Measurements from ENCODE around the gene FRMD4A. TPM values are rescaled to one million over a fixed set of nuclear protein-coding genes. Genes with fewer than 3 reads are reported as not detected.

The FRMD4A gene
- total and polyA plus RNA-seq, 5 experiments from 2014 or later = 0.02 to 0.80 (median 0.31) TPM; not detected in 2

GRCh38 chr10:14025283-14026189, 305.2 kb downstream of the FRMD4A start:
- DNase-seq (no peak), ATAC-seq (no peak)
- H3K4me3 Mint-ChIP-seq = no peak overlapping the region
- H3K27ac Mint-ChIP-seq = no peak overlapping the region
- peaks cover 11 to 29% (median 20%) of the 10 kb centered on the region in 4 donors for H3K4me1 Mint-ChIP-seq
- H3K9me3 Mint-ChIP-seq = no peaks in the 10 kb centered on the region
- POLR2A ChIA-PET = no interaction called here
- H3K27me3 Mint-ChIP-seq = peaks cover 0 to 16% (median 11%) of the 10 kb centered on the region in 5 donors
- H3K36me3 Mint-ChIP-seq = no peaks in the 10 kb centered on the region

DNA sequence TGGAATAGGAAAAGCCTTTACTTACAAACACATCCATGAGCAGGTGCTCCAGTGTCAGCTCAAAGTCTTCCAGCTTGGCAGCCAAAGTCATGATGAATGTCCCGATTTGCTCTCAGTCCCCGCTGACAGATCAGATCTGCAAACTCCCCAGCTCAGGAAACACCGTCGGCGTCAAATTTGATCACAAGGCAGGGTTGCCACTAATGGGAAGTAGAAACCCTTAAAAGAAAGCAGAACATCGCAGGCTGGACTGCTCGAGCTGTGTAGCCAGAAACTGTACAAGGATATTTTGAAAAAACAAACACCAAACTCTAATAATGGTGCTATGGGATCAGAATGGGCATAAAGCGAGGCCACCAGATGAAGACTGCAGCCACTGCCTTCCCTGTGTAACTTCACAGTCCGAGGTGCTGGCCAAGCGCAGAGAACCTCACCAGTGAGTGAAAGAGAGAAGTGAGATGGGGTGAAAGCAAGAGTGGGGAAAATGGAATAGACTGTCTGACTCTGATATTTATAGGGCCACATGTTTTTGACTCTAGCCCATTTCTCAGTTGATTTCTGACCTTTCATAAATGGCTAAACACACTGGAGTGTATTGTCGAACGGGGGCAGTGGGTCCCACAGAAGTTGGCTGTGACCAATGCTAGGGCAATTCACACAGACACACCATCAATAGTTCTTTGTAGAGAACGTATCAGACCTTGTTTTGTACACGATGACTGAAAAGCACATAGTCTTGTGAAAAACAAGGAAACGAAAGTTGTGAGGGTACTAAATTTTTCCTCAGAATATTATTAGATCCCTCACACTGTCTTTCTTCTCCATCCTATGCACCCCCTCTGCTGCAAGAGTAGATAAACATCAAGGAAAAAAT, 306.2 kb downstream of the FRMD4A start:
- no peaks in the 10 kb centered on the region for H3K36me3 Mint-ChIP-seq
- ATAC-seq = no peak
- H3K27ac Mint-ChIP-seq = no peak overlapping the region
- POLR2A ChIA-PET = no interaction called here
- no peak overlapping the region for H3K4me3 Mint-ChIP-seq
- H3K27me3 Mint-ChIP-seq = peaks cover 0 to 16% (median 11%) of the 10 kb centered on the region in 5 donors
- H3K9me3 Mint-ChIP-seq = peaks cover 0 to 6% (median 0%) of the 10 kb centered on the region in 9 donors
- peaks cover 11 to 29% (median 20%) of the 10 kb centered on the region in 4 donors for H3K4me1 Mint-ChIP-seq
- no peak for DNase-seq

DNA sequence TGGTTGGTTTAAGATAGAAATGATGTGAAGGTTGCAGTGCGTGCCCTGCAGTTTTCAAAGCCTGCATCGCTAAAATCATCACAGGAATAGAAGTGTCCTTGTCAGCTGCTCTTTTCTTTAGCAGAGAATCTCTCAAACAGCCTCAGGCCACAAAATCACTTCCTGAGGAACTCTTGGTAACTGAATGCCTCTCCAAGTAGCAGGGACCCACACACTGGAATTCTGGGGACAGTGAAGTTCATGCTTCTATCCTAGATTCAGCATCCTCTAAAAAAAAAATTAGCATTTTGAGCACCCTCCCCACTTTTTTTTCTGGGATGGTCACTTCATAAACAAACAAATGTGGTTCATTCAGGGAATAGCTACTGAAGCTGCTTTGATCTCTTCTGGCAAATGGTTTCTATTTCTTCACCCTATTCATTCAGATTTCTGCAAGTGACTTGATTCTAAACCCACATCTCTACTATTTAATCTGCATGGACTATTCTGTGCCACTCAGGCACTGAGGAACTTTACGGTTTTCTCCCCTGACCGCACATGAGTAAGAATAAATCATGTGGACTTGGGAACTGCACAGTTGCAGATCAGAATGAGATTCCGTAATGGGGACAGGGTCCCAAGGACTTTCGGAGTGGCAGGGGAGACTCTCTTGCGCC, 306.9 kb downstream of the FRMD4A start:
- H3K36me3 Mint-ChIP-seq = peaks cover 2 to 3% (median 3%) of the 10 kb centered on the region in 3 donors
- no peak overlapping the region for H3K27ac Mint-ChIP-seq
- H3K4me1 Mint-ChIP-seq = peaks cover 11 to 29% (median 20%) of the 10 kb centered on the region in 4 donors
- DNase-seq (no peak), ATAC-seq (peak in 1 of 2 donors; percentile 22)
- H3K4me3 Mint-ChIP-seq = peak overlapping the region in 2 of 10 donors; percentile 6 to 24
- H3K9me3 Mint-ChIP-seq = peaks cover 2 to 10% (median 5%) of the 10 kb centered on the region in 9 donors
- POLR2A ChIA-PET = no interaction called here
- H3K27me3 Mint-ChIP-seq = peaks cover 2 to 20% (median 10%) of the 10 kb centered on the region in 5 donors

- Mint-ChIP-seq H3K4me1 (peaks cover 11 to 29% (median 20%) of the 10 kb centered on the region in 4 donors), H3K27ac (no peak overlapping the region), H3K4me3 (no peak overlapping the region), H3K9me3 (peaks cover 7 to 17% (median 12%) of the 10 kb centered on the region in 9 donors), H3K36me3 (peaks cover 2 to 9% (median 8%) of the 10 kb centered on the region in 3 donors), H3K27me3 (peaks cover 4 to 27% (median 13%) of the 10 kb centered on the region in 5 donors)
- ATAC-seq (no peak), DNase-seq (no peak)
- POLR2A ChIA-PET = no interaction called here
Observed at GRCh38 chr10:14022954-14023672, 307.6 kb downstream of the FRMD4A start.

- H3K4me3 Mint-ChIP-seq = no peak overlapping the region
- H3K4me1 Mint-ChIP-seq = peaks cover 11 to 29% (median 20%) of the 10 kb centered on the region in 4 donors
- H3K36me3 Mint-ChIP-seq = peaks cover 2 to 9% (median 8%) of the 10 kb centered on the region in 3 donors
- POLR2A ChIA-PET = no interaction called here
- peaks cover 4 to 29% (median 16%) of the 10 kb centered on the region in 5 donors for H3K27me3 Mint-ChIP-seq
- DNase-seq (no peak), ATAC-seq (no peak)
- H3K27ac Mint-ChIP-seq = peak overlapping the region in 2 of 10 donors; percentile 4 to 13
- H3K9me3 Mint-ChIP-seq = peaks cover 7 to 21% (median 13%) of the 10 kb centered on the region in 9 donors
Observed at GRCh38 chr10:14022052-14022451, 308.7 kb downstream of the FRMD4A start.

DNA sequence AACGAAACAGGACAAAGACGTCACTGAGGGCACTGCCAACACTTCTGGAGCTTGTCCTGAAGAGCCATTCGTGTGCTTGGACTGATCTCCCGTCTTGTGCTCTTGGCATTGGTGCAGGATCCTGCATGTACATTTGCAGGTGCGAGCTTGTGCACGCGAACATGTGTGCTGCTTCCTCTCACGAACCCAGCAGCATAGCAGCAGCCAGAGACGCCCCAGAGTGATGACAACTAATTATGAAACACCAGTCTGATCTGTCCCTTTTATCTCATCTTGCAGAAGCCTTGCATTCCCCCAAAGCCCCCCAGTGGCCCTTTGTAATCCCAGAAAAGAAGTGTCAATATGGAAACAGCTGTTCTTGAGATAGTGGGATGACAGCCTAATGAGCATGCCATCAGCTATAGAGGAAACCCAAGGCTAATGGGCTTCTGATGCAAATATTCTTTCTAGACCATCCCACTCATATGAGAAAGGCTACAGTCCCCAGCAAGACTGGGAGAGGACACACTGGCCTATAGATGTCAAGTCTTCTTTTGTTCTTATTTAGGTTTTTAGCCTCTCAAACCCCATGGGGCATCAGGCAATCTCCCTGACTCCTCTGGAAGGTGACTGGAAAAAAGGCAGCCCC, 310.6 kb downstream of the FRMD4A start:
- ATAC-seq = no peak
- peaks cover 4 to 29% (median 16%) of the 10 kb centered on the region in 5 donors for H3K27me3 Mint-ChIP-seq
- no peak for DNase-seq
- peaks cover 7 to 21% (median 13%) of the 10 kb centered on the region in 9 donors for H3K9me3 Mint-ChIP-seq
- peaks cover 2 to 9% (median 8%) of the 10 kb centered on the region in 3 donors for H3K36me3 Mint-ChIP-seq
- no peak overlapping the region for H3K27ac Mint-ChIP-seq
- no peak overlapping the region for H3K4me3 Mint-ChIP-seq
- H3K4me1 Mint-ChIP-seq = peaks cover 22 to 44% (median 34%) of the 10 kb centered on the region in 4 donors
- POLR2A ChIA-PET = no interaction called here

- no peak overlapping the region for H3K4me3 Mint-ChIP-seq
- peaks cover 2 to 9% (median 8%) of the 10 kb centered on the region in 3 donors for H3K36me3 Mint-ChIP-seq
- DNase-seq (no peak), ATAC-seq (no peak)
- H3K27ac Mint-ChIP-seq = no peak overlapping the region
- POLR2A ChIA-PET = no interaction called here
- H3K27me3 Mint-ChIP-seq = peaks cover 6 to 23% (median 13%) of the 10 kb centered on the region in 5 donors
- peaks cover 18 to 24% (median 19%) of the 10 kb centered on the region in 4 donors for H3K4me1 Mint-ChIP-seq
- H3K9me3 Mint-ChIP-seq = peaks cover 7 to 21% (median 13%) of the 10 kb centered on the region in 9 donors
Observed at GRCh38 chr10:14017467-14017866, 313.3 kb downstream of the FRMD4A start.

DNA sequence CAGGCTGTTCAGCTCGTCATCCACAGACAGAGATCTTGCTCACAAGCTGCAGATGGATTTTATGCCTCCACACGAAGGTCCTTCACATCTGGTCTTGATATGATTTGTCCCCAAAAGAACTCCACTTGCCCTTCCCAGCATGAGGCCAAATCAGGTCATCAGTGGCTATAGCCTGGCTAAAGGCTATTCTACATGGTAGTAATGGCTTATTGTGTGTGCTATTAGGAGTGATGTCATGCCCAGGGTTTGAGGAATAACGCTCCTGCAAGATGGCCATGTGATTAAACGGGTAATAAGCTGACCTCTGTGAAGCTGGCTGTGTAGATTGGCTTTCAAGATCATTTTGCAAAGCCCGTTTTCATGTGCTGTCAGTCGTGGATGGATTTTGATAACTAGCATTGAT, 313.8 kb downstream of the FRMD4A start:
- no peak for DNase-seq
- Mint-ChIP-seq H3K27ac (no peak overlapping the region), H3K36me3 (peaks cover 2 to 9% (median 8%) of the 10 kb centered on the region in 3 donors), H3K9me3 (peaks cover 7 to 21% (median 13%) of the 10 kb centered on the region in 9 donors), H3K4me1 (peaks cover 14 to 22% (median 15%) of the 10 kb centered on the region in 4 donors), H3K4me3 (no peak overlapping the region), H3K27me3 (peaks cover 2 to 18% (median 8%) of the 10 kb centered on the region in 5 donors)
- POLR2A ChIA-PET = no interaction called here
- no peak for ATAC-seq

DNA sequence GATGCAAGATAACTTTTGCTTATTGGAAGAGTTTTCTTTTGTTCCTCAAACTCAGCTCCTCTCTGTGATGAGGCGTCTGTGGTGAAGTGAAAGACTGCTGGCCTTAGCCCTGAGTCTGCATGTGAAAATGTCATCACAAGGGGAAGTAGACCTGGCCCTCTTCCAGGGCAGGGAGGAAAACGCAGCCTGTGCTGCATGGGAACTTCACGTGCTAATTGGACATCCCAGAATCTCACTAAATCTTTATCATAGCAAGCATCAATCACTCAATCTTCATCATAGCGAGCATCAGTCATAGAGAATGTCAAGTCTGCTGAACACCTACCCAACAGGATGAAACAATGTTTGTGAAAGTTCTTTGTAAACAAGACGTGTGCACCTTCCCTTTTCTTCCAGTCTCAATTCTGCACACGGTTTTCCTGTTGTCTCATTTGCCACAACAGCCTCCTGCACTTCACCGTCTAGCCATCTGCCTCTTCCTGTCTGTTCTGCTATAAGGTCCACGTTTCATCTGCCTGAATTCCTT, 314.6 kb downstream of the FRMD4A start:
- ATAC-seq (peak; percentile 39 to 63), DNase-seq (no peak)
- H3K27me3 Mint-ChIP-seq = peaks cover 1 to 13% (median 8%) of the 10 kb centered on the region in 5 donors
- peaks cover 2 to 9% (median 8%) of the 10 kb centered on the region in 3 donors for H3K36me3 Mint-ChIP-seq
- peaks cover 14 to 26% (median 19%) of the 10 kb centered on the region in 4 donors for H3K4me1 Mint-ChIP-seq
- H3K9me3 Mint-ChIP-seq = peaks cover 7 to 21% (median 13%) of the 10 kb centered on the region in 9 donors
- peak overlapping the region in 5 of 10 donors; percentile 1 to 28 (median 10) for H3K4me3 Mint-ChIP-seq
- peak overlapping the region in 3 of 10 donors; percentile 7 to 73 (median 30) for H3K27ac Mint-ChIP-seq
- POLR2A ChIA-PET = no interaction called here

- H3K27ac Mint-ChIP-seq = no peak overlapping the region
- POLR2A ChIA-PET = no interaction called here
Observed at GRCh38 chr10:14014423-14014822, 316.3 kb downstream of the FRMD4A start.

More at GRCh38 chr10:14014423-14014822, 316.3 kb downstream of the FRMD4A start:
- no peak for DNase-seq
- Mint-ChIP-seq H3K4me1 (peaks cover 24 to 42% (median 32%) of the 10 kb centered on the region in 4 donors), H3K27me3 (peaks cover 0 to 13% (median 9%) of the 10 kb centered on the region in 5 donors), H3K9me3 (peaks cover 7 to 16% (median 11%) of the 10 kb centered on the region in 9 donors), H3K36me3 (peaks cover 2 to 9% (median 8%) of the 10 kb centered on the region in 3 donors), H3K4me3 (no peak overlapping the region)
- ATAC-seq = no peak

Data from naive thymus-derived CD8-positive, alpha-beta T cell (primary cell).